HepG2 (cell line): Measurements from ENCODE around the gene SQSTM1. TPM values are rescaled to one million over a fixed set of nuclear protein-coding genes. Genes with fewer than 3 reads are reported as not detected.

Experiments used
- ATAC-seq: fragments of 200-7000 bp; cut with Tn5 transposase; 3 replicates; pipeline ENCODE4 v1.9.1; 2020; ENCODE audit warnings: mild to moderate bottlenecking, moderate library complexity
- BruUV-seq: library from RNA; stranded (reverse); fragments of 400-500 nt; replicated peaks from 2 replicates; lab custom pipeline; 2021; lab: Mats Ljungman, UMichigan
- CTCF ChIA-PET: fragments of 300-600 bp; formaldehyde crosslinking; extraction: SDS; loops from one replicate; lab custom pipeline; 2021; ENCODE audit warnings: low total read pairs, inconsistent platforms, low intra/inter-chr PET ratio; lab: Yijun Ruan, JAX
- POLR2A ChIA-PET: fragments of 350-600 bp; sonication (Branson Sonifier 250); formaldehyde crosslinking; loops from one replicate; lab custom pipeline; 2020; ENCODE audit warnings: antibody characterized with exemption, inconsistent platforms; lab: Yijun Ruan, JAX
- DNase-seq: peaks from one replicate; pipeline ENCODE4 v3.0.0-alpha.2; 2015; ENCODE audit warnings: low spot score
- FAIRE-seq: peaks from 3 replicates; lab custom pipeline; 2011; peaks lifted over from hg19 to GRCh38; lab: Jason Lieb, UNC
- H2AFZ ChIP-seq: one replicate; pipeline ENCODE4 v1.6.1; 2011; ENCODE audit warnings: low read length, inconsistent platforms
- H3K27ac ChIP-seq: fragments of 300-600 bp; 3 replicates; pipeline ENCODE4 v1.8.0; 2011; ENCODE audit warnings: mixed run types, mild to moderate bottlenecking, mixed read lengths, low read length, inconsistent platforms; ENCODE audit not compliant: insufficient read depth; ENCODE audit errors: extremely low read length
- H3K27me3 ChIP-seq, 2 experiments: fragments of 200-600 bp in 1 of 2; 2 replicates in 1 of 2; 3 replicates in 1 of 2; pipeline versions ENCODE4 v1.6.0 to v1.8.0; 2011; ENCODE audit warnings: low read length in 2 of 2, mild to moderate bottlenecking in 2 of 2, moderate library complexity in 2 of 2, inconsistent platforms in 1 of 2; ENCODE audit not compliant: insufficient read depth in 2 of 2, control insufficient read depth in 1 of 2
- H3K36me3 ChIP-seq, 2 experiments: fragments of 200-600 bp in 1 of 2; replicated peaks in 1 of 2; 2 replicates in 1 of 2; 3 replicates in 1 of 2; pipeline versions ENCODE4 v1.5.1 to v1.8.0; 2011; ENCODE audit warnings: low read length in 2 of 2, inconsistent platforms in 1 of 2; ENCODE audit not compliant: insufficient read depth in 2 of 2, control insufficient read depth in 1 of 2
- H3K4me1 ChIP-seq: 2 replicates; pipeline ENCODE4 v1.5.1; 2012; ENCODE audit warnings: low read length, inconsistent platforms; ENCODE audit not compliant: insufficient read depth
- H3K4me2 ChIP-seq: 2 replicates; pipeline ENCODE4 v1.6.0; 2011; ENCODE audit warnings: low read depth, low read length, inconsistent platforms
- H3K4me3 ChIP-seq, 3 experiments: fragments of 200-600 bp in 1 of 3; sonication (generic), shearing (Covaris generic) in 1 of 3; replicated peaks in 1 of 3; 2 replicates each; pipeline ENCODE4 v1.5.1; 2011 to 2016; ENCODE audit warnings: low read length in 3 of 3, inconsistent platforms in 2 of 3, low read depth in 2 of 3, mild to moderate bottlenecking in 2 of 3, control low read depth in 1 of 3, mixed read lengths in 1 of 3; ENCODE audit not compliant: insufficient read depth in 1 of 3
- H3K79me2 ChIP-seq: one replicate; pipeline ENCODE4 v1.6.1; 2011; ENCODE audit warnings: low read length, inconsistent platforms; ENCODE audit not compliant: insufficient read depth
- H3K9ac ChIP-seq: 2 replicates; pipeline ENCODE4 v1.6.0; 2011; ENCODE audit warnings: mild to moderate bottlenecking, low read depth, low read length, inconsistent platforms; ENCODE audit not compliant: insufficient read depth
- H3K9me3 ChIP-seq: 2 replicates; pipeline ENCODE4 v1.5.1; 2012; ENCODE audit warnings: mild to moderate bottlenecking, low read length
- H4K20me1 ChIP-seq: 2 replicates; pipeline ENCODE4 v1.6.0; 2011; ENCODE audit warnings: inconsistent platforms, mild to moderate bottlenecking, low read length, moderate library complexity; ENCODE audit not compliant: insufficient read depth
- ARID2 ChIP-seq: sonication (generic); formaldehyde crosslinking; IDR thresholded peaks from 2 replicates; pipeline ENCODE4 v1.8.1; 2022; ENCODE audit warnings: mild to moderate bottlenecking, missing genetic modification reagents, borderline replicate concordance
- MAZ ChIP-seq, 2 experiments: sonication (generic) in 1 of 2; formaldehyde crosslinking in 1 of 2; IDR thresholded peaks; 2 replicates each; pipeline versions ENCODE4 v1.5.0 to v1.6.1; 2012 to 2020; ENCODE audit warnings: low read depth in 2 of 2, mild to moderate bottlenecking in 2 of 2, borderline replicate concordance in 1 of 2, improper control_type of control experiment in 1 of 2, low read length in 1 of 2, missing genetic modification reagents in 1 of 2, moderate library complexity in 1 of 2
- PHF21A ChIP-seq: sonication (generic); formaldehyde crosslinking; IDR thresholded peaks from 2 replicates; pipeline ENCODE4 v1.5.0; 2020; ENCODE audit warnings: mild to moderate bottlenecking, missing genetic modification reagents
- POLR2G ChIP-seq: fragments of 200-400 bp; formaldehyde crosslinking; IDR thresholded peaks from 2 replicates; pipeline ENCODE4 v1.6.1; 2018; ENCODE audit warnings: mild to moderate bottlenecking, low read depth, low read length, moderate library complexity
- YEATS2 ChIP-seq: sonication (generic); formaldehyde crosslinking; IDR thresholded peaks from 2 replicates; pipeline ENCODE4 v1.4.0; 2020; ENCODE audit warnings: missing genetic modification reagents, borderline replicate concordance
- WGBS: methylation state at CpG from one replicate; pipeline ENCODE4 v1.1.6; 2017; ENCODE audit warnings: low lambda C conversion rate; 5-methylcytosine and 5-hydroxymethylcytosine counted together
- in situ Hi-C: cut with HindIII; loops from 2 replicates; pipeline ENCODE4 v1.10.0; 2017; ENCODE audit warnings: low pct_unique_long_range_greater_than_20kb; ENCODE audit not compliant: extremely low pct_ligation_motif_present
- intact Hi-C: fragments of 100-400 bp; cut with micrococcal nuclease; formaldehyde crosslinking; loops from one replicate; pipeline ENCODE4 v1.10.0; 2022; ENCODE audit not compliant: unreplicated experiment
- polyA plus RNA-seq, 8 experiments: library from polyadenylated mRNA; depleted of rRNA in 3 of 8; stranded (reverse) in 7 of 8; unstranded in 1 of 8; fragments of >200 nt; fragmentation: Illumina TruSeq in 4 of 8; extraction: Trizol in 4 of 8; gene quantifications; 2 replicates each; pipeline versions ENCODE4 v1.2.1 to v1.2.3, GENCODE V29; 2011 to 2016; ENCODE audit warnings: low read depth in 4 of 8, missing spikeins in 1 of 8, mixed read lengths in 1 of 8; ENCODE audit not compliant: insufficient read depth in 1 of 8
- total RNA-seq, 5 experiments: library from RNA; depleted of rRNA; stranded (reverse); fragments of >200 nt; fragmentation: Illumina TruSeq; extraction: Trizol; gene quantifications; 2 replicates each; pipeline ENCODE4 v1.2.3, GENCODE V29; 2016; ENCODE audit warnings: low read depth in 1 of 5
- TF ChIP-seq, protein P1 (sequence below): sonication (generic); formaldehyde crosslinking; IDR thresholded peaks from 2 replicates; pipeline ENCODE4 v1.4.0; 2020; ENCODE audit warnings: missing genetic modification reagents

The SQSTM1 gene
- total and polyA plus RNA-seq, 2 of the 13 experiments (the other 11 are each of a cell fraction or from before 2014, with no cell fraction given): 90.9 to 160 TPM

- ATAC-seq (no peak), DNase-seq (no peak), FAIRE-seq (no peak)
- CTCF ChIA-PET: no interaction called here
- intact Hi-C loops (loop anchor here (5.0 kb wide), 1 partner anchor 1277 kb away; no protein-coding TSS in a partner anchor), in situ Hi-C loops (no loop called here)
- 97% methylated on average over 14 of the region's 15 CpGs for WGBS
- no peaks in the 10 kb centered on the region for H3K4me1 ChIP-seq
- no peak overlapping the region for H3K4me2 ChIP-seq
- no peak overlapping the region for H3K27ac ChIP-seq
- H4K20me1 ChIP-seq: no peaks in the 10 kb centered on the region
- no peaks in the 10 kb centered on the region for H3K27me3 ChIP-seq
- H2AFZ ChIP-seq: no peak overlapping the region
- peaks cover 20 to 35% of the 10 kb centered on the region in 2 experiments; a peak in 4 of 5 replicates for H3K36me3 ChIP-seq
- POLR2A ChIA-PET: interaction anchor here (1.7 kb wide), 1 partner anchor 13 kb away, joined by 4 read pairs; no protein-coding TSS in a partner anchor
- H3K79me2 ChIP-seq: no peaks in the 10 kb centered on the region
- no peaks in the 10 kb centered on the region for H3K9me3 ChIP-seq
- H3K9ac ChIP-seq: no peak overlapping the region
- H3K4me3 ChIP-seq: no peak overlapping the region
- TF ChIP-seq ARID2 (CRISPR knock-in tag) (no peak), MAZ (IDR thresholded peaks at IDR 0.05; ENCODE audit: borderline replicate concordance, low read depth, low read length) (no peak), MAZ (CRISPR knock-in tag; IDR thresholded peaks at IDR 0.05; ENCODE audit: low read depth) (no peak), POLR2G (peak; percentile 9; the same call in 1 of the 2 replicates), YEATS2 (CRISPR knock-in tag) (no peak), PHF21A (CRISPR knock-in tag) (no peak)
- TF ChIP-seq, protein P1, sequence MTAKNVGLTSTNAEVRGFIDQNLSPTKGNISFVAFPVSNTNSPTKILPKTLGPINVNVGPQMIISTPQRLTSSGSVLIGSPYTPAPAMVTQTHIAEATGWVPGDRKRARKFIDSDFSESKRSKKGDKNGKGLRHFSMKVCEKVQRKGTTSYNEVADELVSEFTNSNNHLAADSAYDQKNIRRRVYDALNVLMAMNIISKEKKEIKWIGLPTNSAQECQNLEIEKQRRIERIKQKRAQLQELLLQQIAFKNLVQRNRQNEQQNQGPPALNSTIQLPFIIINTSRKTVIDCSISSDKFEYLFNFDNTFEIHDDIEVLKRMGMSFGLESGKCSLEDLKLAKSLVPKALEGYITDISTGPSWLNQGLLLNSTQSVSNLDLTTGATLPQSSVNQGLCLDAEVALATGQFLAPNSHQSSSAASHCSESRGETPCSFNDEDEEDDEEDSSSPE: no peak
- BruUV-seq: no TSS peak
These were observed 45.0 kb downstream of the SQSTM1 start for GRCh38 chr5:179865491-179866240.
